HEK293 (cell line): ENCODE results near the gene ATP6V0B.

ENCODE experiments used
- CTCF ChIA-PET: fragments of 350-600 bp; formaldehyde crosslinking; extraction: SDS; loops from one replicate; lab custom pipeline; 2021; ENCODE audit warnings: antibody characterized with exemption; lab: Yijun Ruan, JAX
- POLR2A ChIA-PET: fragments of 300-600 bp; formaldehyde crosslinking; extraction: SDS; loops from one replicate; lab custom pipeline; 2020; ENCODE audit warnings: antibody characterized with exemption, inconsistent platforms; lab: Yijun Ruan, JAX
- H3K27ac ChIP-seq: fragments of 200-500 bp; sonication (Bioruptor generic); 2 replicates; pipeline ENCODE4 v1.5.1; 2014; ENCODE audit warnings: low read depth, low read length, control low read depth, inconsistent platforms; ENCODE audit errors: extremely low read depth
- H3K36me3 ChIP-seq, 2 experiments: fragments of 200-500 bp in 1 of 2; sonication (Bioruptor generic) in 1 of 2; 1 replicate in 1 of 2; 2 replicates in 1 of 2; pipeline ENCODE4 v1.5.1; 2014 to 2017; ENCODE audit warnings: inconsistent platforms in 2 of 2, low read length in 2 of 2; ENCODE audit not compliant: control insufficient read depth in 2 of 2, insufficient read depth in 1 of 2
- H3K4me1 ChIP-seq: fragments of 200-500 bp; sonication (Bioruptor generic); 2 replicates; pipeline ENCODE4 v1.5.1; 2014; ENCODE audit warnings: mild to moderate bottlenecking, low read length, inconsistent platforms; ENCODE audit not compliant: control insufficient read depth, insufficient read depth
- H3K4me3 ChIP-seq: 2 replicates; pipeline ENCODE4 v1.5.1; 2011; ENCODE audit warnings: low read depth, mild to moderate bottlenecking, control low read depth, low read length, moderate library complexity
- H3K9me3 ChIP-seq: fragments of 200-500 bp; sonication (Bioruptor generic); 2 replicates; pipeline ENCODE4 v1.5.1; 2014; ENCODE audit warnings: low read depth, low read length, inconsistent platforms; ENCODE audit not compliant: control insufficient read depth, insufficient read depth
- GFI1B ChIP-seq: fragments of 450-650 bp; formaldehyde crosslinking; IDR thresholded peaks from 2 replicates; pipeline ENCODE4 v1.5.1; 2016; ENCODE audit warnings: missing biosample characterization, missing genetic modification characterization
- GLIS1 ChIP-seq: fragments of 450-650 bp; formaldehyde crosslinking; IDR thresholded peaks from 2 replicates; pipeline ENCODE4 v1.5.1; 2016; ENCODE audit warnings: missing biosample characterization, missing genetic modification characterization
- GLIS2 ChIP-seq: fragments of 450-650 bp; formaldehyde crosslinking; IDR thresholded peaks from 2 replicates; pipeline ENCODE4 v1.5.1; 2016; ENCODE audit warnings: missing biosample characterization, missing genetic modification characterization
- HOXD13 ChIP-seq: sonication (generic); formaldehyde crosslinking; IDR thresholded peaks from 2 replicates; pipeline ENCODE4 v1.8.0; 2022; ENCODE audit warnings: missing genetic modification reagents, borderline replicate concordance
- KLF8 ChIP-seq: fragments of 450-650 bp; formaldehyde crosslinking; IDR thresholded peaks from 2 replicates; pipeline ENCODE4 v1.5.1; 2016; ENCODE audit warnings: missing biosample characterization, missing genetic modification characterization
- SCRT1 ChIP-seq: fragments of 450-650 bp; formaldehyde crosslinking; IDR thresholded peaks from 2 replicates; pipeline ENCODE4 v1.5.1; 2016; ENCODE audit warnings: missing biosample characterization, missing genetic modification characterization, borderline replicate concordance
- SP7 ChIP-seq: fragments of 450-650 bp; formaldehyde crosslinking; IDR thresholded peaks from 2 replicates; pipeline ENCODE4 v1.5.1; 2016; ENCODE audit warnings: missing biosample characterization, missing genetic modification characterization
- YY1 ChIP-seq: fragments of 450-650 bp; formaldehyde crosslinking; IDR thresholded peaks from 2 replicates; pipeline ENCODE4 v1.5.1; 2018; ENCODE audit warnings: missing biosample characterization, missing genetic modification characterization
- ZBTB11 ChIP-seq: fragments of 450-650 bp; formaldehyde crosslinking; conservative IDR thresholded peaks from 2 replicates; pipeline ENCODE4 v1.5.1; 2016; ENCODE audit warnings: low read depth, missing biosample characterization, missing genetic modification characterization
- ZNF114 ChIP-seq: fragments of 450-650 bp; formaldehyde crosslinking; IDR thresholded peaks from 2 replicates; pipeline ENCODE4 v1.5.0; 2017; ENCODE audit warnings: missing biosample characterization, missing genetic modification characterization
- ZNF324 ChIP-seq: fragments of 450-650 bp; formaldehyde crosslinking; IDR thresholded peaks from 2 replicates; pipeline ENCODE4 v1.5.1; 2016; ENCODE audit warnings: missing biosample characterization, missing genetic modification characterization
- ZNF335 ChIP-seq: fragments of 450-650 bp; formaldehyde crosslinking; conservative IDR thresholded peaks from 2 replicates; pipeline ENCODE4 v1.5.1; 2016; ENCODE audit warnings: missing biosample characterization, missing genetic modification characterization
- ZNF416 ChIP-seq: fragments of 450-650 bp; formaldehyde crosslinking; IDR thresholded peaks from 2 replicates; pipeline ENCODE4 v1.5.1; 2016; ENCODE audit warnings: missing biosample characterization, missing genetic modification characterization
- ZNF473 ChIP-seq: fragments of 450-650 bp; formaldehyde crosslinking; IDR thresholded peaks from 2 replicates; pipeline ENCODE4 v1.5.1; 2017; ENCODE audit warnings: missing biosample characterization, missing genetic modification characterization
- ZNF600 ChIP-seq: fragments of 450-650 bp; formaldehyde crosslinking; IDR thresholded peaks from 2 replicates; pipeline ENCODE4 v1.5.1; 2016; ENCODE audit warnings: missing biosample characterization, missing genetic modification characterization
- ZNF785 ChIP-seq: fragments of 450-650 bp; formaldehyde crosslinking; IDR thresholded peaks from 2 replicates; pipeline ENCODE4 v1.5.1; 2016; ENCODE audit warnings: missing biosample characterization, missing genetic modification characterization
- TF ChIP-seq, protein P1 (sequence below): fragments of 450-650 bp; formaldehyde crosslinking; IDR thresholded peaks from 2 replicates; pipeline ENCODE4 v1.5.1; 2016; ENCODE audit warnings: missing biosample characterization, missing genetic modification characterization

The ATP6V0B gene

DNA sequence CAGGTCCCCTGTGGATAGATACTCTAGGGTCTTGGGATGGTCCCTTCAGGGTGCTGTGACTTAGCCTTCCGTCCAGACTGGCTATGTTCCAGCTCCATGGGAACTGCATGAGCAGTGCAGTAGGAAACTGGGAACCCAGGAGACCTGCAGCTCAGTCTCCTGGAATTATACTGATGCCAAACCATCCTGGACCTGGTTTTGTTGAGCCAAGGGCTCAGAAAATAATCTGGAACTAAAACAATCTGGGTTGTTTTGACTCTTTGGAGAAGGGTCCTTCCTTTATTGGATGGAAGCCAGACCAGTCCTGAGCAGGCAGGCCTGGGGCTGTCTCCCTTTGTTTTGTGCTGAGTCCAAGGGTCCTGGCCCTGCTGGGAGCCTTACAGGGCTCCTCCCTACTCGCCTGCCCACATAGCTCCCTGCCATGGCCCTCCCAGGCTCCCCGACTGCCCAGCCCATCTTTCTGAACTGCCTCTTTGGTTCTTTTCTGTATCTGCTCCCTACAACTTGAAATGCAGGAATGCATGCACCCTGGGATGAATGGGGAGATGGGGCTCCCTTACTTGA lies 26.8 kb upstream of the ATP6V0B start (continued):
- peak; percentile 98 for TF ChIP-seq ZNF335

GRCh38 chr1:43949678-43950077 lies 25.1 kb upstream of the ATP6V0B start:
- Histone ChIP-seq H3K9me3 (no peaks in the 10 kb centered on the region), H3K27ac (no peak overlapping the region)
- TF ChIP-seq ZNF600 (tag by site-specific recombination) (peak; percentile 68), ZNF324 (tag by site-specific recombination) (no peak)
- TF ChIP-seq, all 188 proteins: peak for 1
- H3K4me3 ChIP-seq, result no peak overlapping the region
- H3K4me1 ChIP-seq, result peaks cover 11% of the 10 kb centered on the region
- ChIA-PET CTCF (no interaction called here), POLR2A (interaction anchor here (0.9 kb wide), 1 partner anchor 21 kb away, joined by 3 read pairs; no protein-coding TSS in a partner anchor)
- H3K36me3 ChIP-seq, result peaks cover 0 to 38% of the 10 kb centered on the region in 2 experiments; a peak in 1 of 3 replicates

DNA sequence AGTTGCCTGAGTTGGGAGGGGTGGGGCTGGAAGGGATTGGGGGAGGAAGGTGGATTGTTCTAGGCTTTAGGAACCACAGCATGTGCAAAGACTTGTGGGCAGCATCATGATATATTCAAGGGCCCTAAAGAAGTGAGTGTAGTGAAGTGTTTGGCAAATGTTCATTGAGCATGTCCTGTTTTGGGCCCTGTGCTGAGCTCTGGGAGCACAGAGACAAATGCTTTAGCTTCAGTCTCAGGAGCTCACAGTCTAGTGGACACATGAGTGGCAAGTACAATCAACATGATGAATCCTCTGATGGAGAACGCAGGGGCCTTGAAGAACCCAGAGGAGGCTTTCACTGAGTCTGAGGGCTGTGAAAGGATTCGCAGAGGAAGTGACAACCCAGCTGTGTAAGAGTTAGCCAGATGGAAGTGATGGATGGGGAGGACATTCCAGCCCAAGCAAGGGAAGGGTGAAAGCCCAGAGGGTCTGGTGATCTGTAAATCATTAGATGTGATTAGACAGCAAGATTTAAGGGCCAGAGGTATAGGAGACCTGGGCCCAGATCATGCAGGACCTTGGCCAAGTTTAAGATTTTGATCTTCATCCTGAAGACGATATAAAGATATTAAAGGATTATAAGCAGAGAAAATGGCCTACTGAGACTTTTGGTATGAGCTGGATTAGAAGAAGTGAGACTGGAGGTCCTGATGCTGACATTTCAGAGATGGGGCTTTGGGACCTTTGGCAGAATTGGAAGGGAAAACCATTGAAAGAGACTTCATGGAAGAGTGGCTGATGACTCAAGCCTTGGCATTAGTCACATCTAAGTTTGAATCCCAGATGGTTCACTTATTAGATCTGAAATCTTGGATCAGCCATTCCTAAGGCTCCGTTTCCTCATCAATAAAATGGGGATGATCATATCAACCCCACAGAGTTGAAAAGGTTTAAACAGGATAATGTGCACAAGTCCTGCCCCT lies 23.5 kb upstream of the ATP6V0B start:
- Histone ChIP-seq H3K4me3 (no peak overlapping the region), H3K9me3 (no peaks in the 10 kb centered on the region), H3K36me3 (peaks cover 0 to 50% of the 10 kb centered on the region in 2 experiments; a peak in 1 of 3 replicates), H3K4me1 (peaks cover 11% of the 10 kb centered on the region), H3K27ac (no peak overlapping the region)
- POLR2A ChIA-PET, result interaction anchor here (1.6 kb wide), 1 partner anchor 23 kb away, joined by 4 read pairs; no protein-coding TSS in a partner anchor
- CTCF ChIA-PET, result interaction anchor here (0.6 to 1.4 kb wide), 4 partner anchors 16 to 644 kb away, joined by 3 to 4 read pairs (median 4); no protein-coding TSS in a partner anchor
- TF ChIP-seq GLIS2 (tag by site-specific recombination) (no peak), GFI1B (no peak), ZBTB11 (tag by site-specific recombination) (no peak), KLF8 (tag by site-specific recombination) (no peak), GLIS1 (tag by site-specific recombination) (no peak), HOXD13 (CRISPR knock-in tag) (no peak), ZNF785 (tag by site-specific recombination) (no peak), ZNF473 (tag by site-specific recombination) (no peak), ZNF114 (no peak), SCRT1 (tag by site-specific recombination) (no peak), ZNF416 (tag by site-specific recombination) (no peak), SP7 (tag by site-specific recombination) (no peak), YY1 (tag by site-specific recombination) (no peak)
- TF ChIP-seq, protein P1, sequence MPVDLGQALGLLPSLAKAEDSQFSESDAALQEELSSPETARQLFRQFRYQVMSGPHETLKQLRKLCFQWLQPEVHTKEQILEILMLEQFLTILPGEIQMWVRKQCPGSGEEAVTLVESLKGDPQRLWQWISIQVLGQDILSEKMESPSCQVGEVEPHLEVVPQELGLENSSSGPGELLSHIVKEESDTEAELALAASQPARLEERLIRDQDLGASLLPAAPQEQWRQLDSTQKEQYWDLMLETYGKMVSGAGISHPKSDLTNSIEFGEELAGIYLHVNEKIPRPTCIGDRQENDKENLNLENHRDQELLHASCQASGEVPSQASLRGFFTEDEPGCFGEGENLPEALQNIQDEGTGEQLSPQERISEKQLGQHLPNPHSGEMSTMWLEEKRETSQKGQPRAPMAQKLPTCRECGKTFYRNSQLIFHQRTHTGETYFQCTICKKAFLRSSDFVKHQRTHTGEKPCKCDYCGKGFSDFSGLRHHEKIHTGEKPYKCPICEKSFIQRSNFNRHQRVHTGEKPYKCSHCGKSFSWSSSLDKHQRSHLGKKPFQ (tag by site-specific recombination), result no peak
